ENCODE measurements around the gene PPOX. TPM values are rescaled to one million over a fixed set of nuclear protein-coding genes. Genes with fewer than 3 reads are reported as not detected.

PPOX gene
- total and polyA plus RNA-seq, 2 experiments from 2014 or later: 26.5 to 39.6 TPM

- TF ChIP-seq, protein P1, sequence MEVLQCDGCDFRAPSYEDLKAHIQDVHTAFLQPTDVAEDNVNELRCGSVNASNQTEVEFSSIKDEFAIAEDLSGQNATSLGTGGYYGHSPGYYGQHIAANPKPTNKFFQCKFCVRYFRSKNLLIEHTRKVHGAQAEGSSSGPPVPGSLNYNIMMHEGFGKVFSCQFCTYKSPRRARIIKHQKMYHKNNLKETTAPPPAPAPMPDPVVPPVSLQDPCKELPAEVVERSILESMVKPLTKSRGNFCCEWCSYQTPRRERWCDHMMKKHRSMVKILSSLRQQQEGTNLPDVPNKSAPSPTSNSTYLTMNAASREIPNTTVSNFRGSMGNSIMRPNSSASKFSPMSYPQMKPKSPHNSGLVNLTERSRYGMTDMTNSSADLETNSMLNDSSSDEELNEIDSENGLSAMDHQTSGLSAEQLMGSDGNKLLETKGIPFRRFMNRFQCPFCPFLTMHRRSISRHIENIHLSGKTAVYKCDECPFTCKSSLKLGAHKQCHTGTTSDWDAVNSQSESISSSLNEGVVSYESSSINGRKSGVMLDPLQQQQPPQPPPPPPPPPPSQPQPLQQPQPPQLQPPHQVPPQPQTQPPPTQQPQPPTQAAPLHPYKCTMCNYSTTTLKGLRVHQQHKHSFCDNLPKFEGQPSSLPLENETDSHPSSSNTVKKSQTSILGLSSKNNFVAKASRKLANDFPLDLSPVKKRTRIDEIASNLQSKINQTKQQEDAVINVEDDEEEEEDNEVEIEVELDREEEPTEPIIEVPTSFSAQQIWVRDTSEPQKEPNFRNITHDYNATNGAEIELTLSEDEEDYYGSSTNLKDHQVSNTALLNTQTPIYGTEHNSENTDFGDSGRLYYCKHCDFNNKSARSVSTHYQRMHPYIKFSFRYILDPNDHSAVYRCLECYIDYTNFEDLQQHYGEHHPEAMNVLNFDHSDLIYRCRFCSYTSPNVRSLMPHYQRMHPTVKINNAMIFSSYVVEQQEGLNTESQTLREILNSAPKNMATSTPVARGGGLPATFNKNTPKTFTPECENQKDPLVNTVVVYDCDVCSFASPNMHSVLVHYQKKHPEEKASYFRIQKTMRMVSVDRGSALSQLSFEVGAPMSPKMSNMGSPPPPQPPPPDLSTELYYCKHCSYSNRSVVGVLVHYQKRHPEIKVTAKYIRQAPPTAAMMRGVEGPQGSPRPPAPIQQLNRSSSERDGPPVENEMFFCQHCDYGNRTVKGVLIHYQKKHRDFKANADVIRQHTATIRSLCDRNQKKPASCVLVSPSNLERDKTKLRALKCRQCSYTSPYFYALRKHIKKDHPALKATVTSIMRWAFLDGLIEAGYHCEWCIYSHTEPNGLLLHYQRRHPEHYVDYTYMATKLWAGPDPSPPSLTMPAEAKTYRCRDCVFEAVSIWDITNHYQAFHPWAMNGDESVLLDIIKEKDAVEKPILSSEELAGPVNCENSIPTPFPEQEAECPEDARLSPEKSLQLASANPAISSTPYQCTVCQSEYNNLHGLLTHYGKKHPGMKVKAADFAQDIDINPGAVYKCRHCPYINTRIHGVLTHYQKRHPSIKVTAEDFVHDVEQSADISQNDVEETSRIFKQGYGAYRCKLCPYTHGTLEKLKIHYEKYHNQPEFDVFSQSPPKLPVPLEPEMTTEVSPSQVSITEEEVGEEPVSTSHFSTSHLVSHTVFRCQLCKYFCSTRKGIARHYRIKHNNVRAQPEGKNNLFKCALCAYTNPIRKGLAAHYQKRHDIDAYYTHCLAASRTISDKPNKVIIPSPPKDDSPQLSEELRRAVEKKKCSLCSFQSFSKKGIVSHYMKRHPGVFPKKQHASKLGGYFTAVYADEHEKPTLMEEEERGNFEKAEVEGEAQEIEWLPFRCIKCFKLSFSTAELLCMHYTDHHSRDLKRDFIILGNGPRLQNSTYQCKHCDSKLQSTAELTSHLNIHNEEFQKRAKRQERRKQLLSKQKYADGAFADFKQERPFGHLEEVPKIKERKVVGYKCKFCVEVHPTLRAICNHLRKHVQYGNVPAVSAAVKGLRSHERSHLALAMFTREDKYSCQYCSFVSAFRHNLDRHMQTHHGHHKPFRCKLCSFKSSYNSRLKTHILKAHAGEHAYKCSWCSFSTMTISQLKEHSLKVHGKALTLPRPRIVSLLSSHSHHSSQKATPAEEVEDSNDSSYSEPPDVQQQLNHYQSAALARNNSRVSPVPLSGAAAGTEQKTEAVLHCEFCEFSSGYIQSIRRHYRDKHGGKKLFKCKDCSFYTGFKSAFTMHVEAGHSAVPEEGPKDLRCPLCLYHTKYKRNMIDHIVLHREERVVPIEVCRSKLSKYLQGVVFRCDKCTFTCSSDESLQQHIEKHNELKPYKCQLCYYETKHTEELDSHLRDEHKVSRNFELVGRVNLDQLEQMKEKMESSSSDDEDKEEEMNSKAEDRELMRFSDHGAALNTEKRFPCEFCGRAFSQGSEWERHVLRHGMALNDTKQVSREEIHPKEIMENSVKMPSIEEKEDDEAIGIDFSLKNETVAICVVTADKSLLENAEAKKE (CRISPR knock-in tag; IDR thresholded peaks at IDR 0.05): no peak
- TF ChIP-seq ETS1 (IDR thresholded peaks at IDR 0.05): no peak
- no peak for TF ChIP-seq ZNF331 (CRISPR knock-in tag; IDR thresholded peaks at IDR 0.05; ENCODE audit: low read depth)
Observed at GRCh38 chr1:161121042-161121650, 45.1 kb upstream of the PPOX start (continued).

DNA sequence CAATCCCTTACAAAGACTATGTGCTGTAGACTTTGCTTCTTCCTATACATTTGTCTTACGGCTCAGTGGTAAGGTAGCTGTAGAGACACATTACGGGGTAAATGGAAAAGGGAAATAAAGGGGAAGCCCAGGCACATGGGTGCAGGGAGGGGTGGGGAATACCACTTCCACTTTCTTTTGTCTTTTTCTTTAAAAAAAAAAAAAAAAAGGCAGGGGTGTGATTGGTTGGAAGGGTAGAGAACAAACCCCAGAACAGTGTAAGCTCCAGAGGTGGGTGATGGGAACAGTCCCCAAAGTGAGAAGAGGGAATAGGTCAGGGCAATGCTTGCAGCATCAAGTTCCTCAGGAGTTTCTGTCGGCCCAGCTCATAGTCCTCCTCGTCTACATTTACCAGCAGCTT lies 44.4 kb upstream of the PPOX start:
- DNase-seq (ENCODE audit: low spot score) (no peak), ATAC-seq (no peak)
- Histone ChIP-seq H3K27me3 (ENCODE audit: insufficient read depth) (no peaks in the 10 kb centered on the region), H3K27ac (ENCODE audit: low read depth) (no peak overlapping the region), H3K36me3 (ENCODE audit: insufficient read depth) (peaks cover 30% of the 10 kb centered on the region), H3K79me2 (replicated peaks; ENCODE audit: insufficient read depth) (peaks cover 30% of the 10 kb centered on the region), H3K4me3 (no peak overlapping the region), H3K9me2 (ENCODE audit: insufficient read depth) (no peaks in the 10 kb centered on the region), H3K4me1 (ENCODE audit: insufficient read depth) (peaks cover 13% of the 10 kb centered on the region), H3F3A (replicated peaks; ENCODE audit: low read depth) (peaks cover 38% of the 10 kb centered on the region), H2AFZ (no peak overlapping the region), H4K20me1 (replicated peaks; ENCODE audit: insufficient read depth) (peaks cover 11% of the 10 kb centered on the region; the same call in 1 of the 2 replicates), H3K4me2 (no peak overlapping the region)
- H3K4me1 Mint-ChIP-seq: peaks cover 19% of the 10 kb centered on the region
- H3K9me3 Mint-ChIP-seq: no peaks in the 10 kb centered on the region
- H3K4me3 Mint-ChIP-seq: no peak overlapping the region
- peaks cover 68% of the 10 kb centered on the region for H3K36me3 Mint-ChIP-seq (ENCODE audit: low read depth)
- H3K27me3 Mint-ChIP-seq (ENCODE audit: insufficient read depth, low read depth, poor library complexity): peaks cover 24% of the 10 kb centered on the region
- no peak overlapping the region for H3K27ac Mint-ChIP-seq
- no peak for TF ChIP-seq ZNF331 (CRISPR knock-in tag; IDR thresholded peaks at IDR 0.05; ENCODE audit: low read depth)
- no peak for TF ChIP-seq EZH2 (IDR thresholded peaks at IDR 0.05; ENCODE audit: low read depth, unreplicated experiment)
- TF ChIP-seq, protein P2, sequence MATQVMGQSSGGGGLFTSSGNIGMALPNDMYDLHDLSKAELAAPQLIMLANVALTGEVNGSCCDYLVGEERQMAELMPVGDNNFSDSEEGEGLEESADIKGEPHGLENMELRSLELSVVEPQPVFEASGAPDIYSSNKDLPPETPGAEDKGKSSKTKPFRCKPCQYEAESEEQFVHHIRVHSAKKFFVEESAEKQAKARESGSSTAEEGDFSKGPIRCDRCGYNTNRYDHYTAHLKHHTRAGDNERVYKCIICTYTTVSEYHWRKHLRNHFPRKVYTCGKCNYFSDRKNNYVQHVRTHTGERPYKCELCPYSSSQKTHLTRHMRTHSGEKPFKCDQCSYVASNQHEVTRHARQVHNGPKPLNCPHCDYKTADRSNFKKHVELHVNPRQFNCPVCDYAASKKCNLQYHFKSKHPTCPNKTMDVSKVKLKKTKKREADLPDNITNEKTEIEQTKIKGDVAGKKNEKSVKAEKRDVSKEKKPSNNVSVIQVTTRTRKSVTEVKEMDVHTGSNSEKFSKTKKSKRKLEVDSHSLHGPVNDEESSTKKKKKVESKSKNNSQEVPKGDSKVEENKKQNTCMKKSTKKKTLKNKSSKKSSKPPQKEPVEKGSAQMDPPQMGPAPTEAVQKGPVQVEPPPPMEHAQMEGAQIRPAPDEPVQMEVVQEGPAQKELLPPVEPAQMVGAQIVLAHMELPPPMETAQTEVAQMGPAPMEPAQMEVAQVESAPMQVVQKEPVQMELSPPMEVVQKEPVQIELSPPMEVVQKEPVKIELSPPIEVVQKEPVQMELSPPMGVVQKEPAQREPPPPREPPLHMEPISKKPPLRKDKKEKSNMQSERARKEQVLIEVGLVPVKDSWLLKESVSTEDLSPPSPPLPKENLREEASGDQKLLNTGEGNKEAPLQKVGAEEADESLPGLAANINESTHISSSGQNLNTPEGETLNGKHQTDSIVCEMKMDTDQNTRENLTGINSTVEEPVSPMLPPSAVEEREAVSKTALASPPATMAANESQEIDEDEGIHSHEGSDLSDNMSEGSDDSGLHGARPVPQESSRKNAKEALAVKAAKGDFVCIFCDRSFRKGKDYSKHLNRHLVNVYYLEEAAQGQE (IDR thresholded peaks at IDR 0.05; ENCODE audit: unreplicated experiment): no peak
